DLD1 (cell line): ENCODE results near the gene ZNF474.

Experiments
- in situ Hi-C: cut with HindIII; loops from 2 replicates; pipeline ENCODE4 v1.10.0; 2017; ENCODE audit warnings: low sequenced_read_pairs

ZNF474 gene

GRCh38 chr5:122152266-122152900 lies 23.0 kb downstream of the ZNF474 start:
- in situ Hi-C loops = no loop called here

GRCh38 chr5:122153230-122153629 lies 23.9 kb downstream of the ZNF474 start:
- in situ Hi-C loops = no loop called here

- in situ Hi-C loops = no loop called here
Measured at GRCh38 chr5:122153774-122154173, 24.4 kb downstream of the ZNF474 start.

DNA sequence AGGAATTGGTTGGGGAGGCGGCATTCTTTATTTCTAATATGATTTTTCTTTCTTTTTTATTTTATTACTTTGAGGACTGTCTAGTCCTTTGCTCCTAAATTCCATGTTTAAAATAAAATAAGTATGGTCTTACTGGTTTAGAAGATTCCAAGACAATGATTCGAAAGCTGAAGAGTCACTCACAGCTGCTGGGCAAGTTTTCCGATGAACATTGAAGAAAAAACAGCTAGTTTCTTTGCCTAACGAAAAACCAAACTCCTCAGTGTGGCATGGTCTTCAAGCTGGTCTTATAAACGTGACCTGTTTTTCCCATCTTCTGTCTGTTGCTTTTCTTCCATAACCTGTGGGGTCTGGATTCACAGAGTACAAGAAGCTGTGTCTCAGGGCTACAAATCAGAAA lies 25.1 kb downstream of the ZNF474 start:
- in situ Hi-C loops = no loop called here

GRCh38 chr5:122154910-122155309 lies 25.6 kb downstream of the ZNF474 start:
- in situ Hi-C loops = no loop called here

DNA sequence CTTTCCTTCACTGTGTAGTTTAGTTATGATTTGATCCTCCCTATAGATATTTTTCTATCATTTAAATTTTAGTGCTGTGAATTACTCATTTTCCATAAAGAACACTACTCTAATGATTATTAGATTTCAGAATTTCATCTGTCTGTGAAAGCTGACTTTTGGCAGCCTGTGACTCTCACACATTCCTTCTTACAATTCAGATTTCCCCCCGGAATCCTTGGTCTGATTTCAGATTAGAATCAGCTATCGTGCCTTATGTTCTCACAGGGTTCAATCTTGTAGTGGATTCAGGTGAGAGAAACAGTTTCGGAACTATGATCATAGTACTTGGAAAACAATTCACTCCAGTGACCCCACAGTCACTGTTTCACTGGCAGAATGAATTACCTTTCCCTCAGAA lies 26.2 kb downstream of the ZNF474 start:
- in situ Hi-C loops = no loop called here

DNA sequence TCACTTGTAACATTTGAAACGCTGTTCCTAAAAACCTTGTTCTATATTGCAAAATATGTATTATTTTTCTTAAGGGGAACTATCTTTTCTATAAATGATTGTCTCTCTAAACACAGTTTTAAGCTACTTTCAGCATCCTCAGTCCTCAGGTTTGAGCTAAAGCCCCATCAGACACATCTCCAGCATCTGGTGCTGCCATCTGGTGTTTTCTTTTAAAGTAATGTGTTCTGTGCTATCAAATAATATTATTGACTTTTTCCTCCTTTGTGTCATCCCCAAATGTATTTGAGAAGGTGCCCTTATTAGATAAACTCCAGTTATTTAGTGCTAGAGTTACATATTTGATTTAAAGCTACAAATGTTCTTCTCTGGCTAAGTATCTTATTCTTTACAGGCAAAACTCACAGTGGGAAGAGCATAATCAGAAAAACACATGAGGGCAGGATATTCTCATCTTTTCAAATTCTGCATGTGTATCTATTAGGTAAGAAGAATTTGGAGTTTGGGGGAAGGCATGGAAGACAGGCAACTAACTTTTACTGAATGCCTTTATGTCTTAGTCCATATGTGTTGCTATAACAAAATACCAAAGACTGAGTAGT lies 27.5 kb downstream of the ZNF474 start:
- in situ Hi-C loops = no loop called here

DNA sequence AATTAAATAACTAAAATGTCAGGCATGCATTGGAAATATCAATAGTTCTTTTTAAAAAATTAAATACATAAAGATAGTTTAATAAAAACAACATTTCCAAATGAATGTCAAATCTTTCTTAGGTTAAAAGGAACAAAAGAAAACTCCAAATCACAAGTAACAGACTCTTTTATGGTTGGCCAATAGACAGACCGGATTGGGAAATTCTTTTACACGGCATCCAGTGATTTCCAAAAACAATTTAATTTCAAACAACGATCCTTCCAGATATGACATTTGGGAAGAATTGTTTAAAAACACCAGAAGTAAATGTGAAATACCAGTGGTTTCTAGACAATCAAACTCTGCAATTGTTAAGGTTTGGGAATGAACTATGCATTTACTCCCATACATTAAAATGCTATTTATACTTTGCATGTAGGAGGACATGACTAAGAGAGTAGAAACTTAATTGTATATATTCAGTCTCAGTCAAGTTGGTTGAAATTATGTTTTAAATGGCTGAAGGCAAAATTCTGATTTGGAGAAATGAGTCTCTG lies 32.8 kb downstream of the ZNF474 start:
- in situ Hi-C loops = no loop called here

DNA sequence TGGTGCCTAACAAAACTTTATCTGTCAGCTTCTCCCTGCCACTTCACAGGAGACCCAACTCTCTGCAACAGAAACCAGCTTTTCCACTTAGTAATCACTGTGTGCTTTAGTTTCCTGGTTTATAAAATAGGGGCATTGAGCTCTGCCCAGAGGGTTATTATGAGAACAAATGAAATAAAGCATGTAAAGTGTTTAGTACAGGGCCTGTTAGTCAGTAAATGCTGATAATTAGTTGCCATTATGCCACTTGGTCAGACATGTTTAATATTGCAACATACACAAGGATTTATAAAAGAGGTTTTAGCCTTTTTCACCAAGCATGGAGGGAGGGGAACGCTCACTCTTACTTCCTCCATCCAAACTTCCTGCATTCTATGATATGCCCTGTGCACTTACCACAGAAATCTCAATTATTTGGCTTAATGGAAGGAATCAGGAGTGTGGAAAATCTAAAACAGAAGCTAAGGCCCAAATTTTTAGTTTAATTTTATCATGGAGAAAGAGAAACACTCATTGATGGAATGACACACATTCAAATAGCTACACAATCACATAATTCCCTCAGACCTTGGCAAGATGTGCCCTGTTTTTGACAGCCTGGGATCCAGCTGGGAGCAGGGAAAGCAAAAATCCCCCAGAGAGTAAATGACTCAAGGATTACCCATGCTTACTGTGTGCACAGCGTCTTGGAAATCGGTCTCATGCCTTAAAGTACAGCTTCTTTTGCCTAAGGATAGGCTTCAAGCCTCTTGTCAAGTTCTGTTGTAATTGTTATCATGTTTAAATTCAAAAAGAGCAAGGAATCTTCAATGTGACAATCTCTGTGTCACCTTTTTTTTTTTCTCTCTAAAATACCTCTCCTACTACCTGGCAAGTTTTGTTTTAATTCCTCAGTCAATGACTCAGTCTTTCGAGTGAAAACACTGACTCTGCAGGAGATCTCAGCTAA lies 34.0 kb downstream of the ZNF474 start:
- in situ Hi-C loops = no loop called here

- in situ Hi-C loops = no loop called here
Measured at GRCh38 chr5:122164070-122164435, 34.7 kb downstream of the ZNF474 start.

GRCh38 chr5:122164831-122165558 lies 35.6 kb downstream of the ZNF474 start:
- in situ Hi-C loops = no loop called here

GRCh38 chr5:122165559-122166078 lies 36.3 kb downstream of the ZNF474 start:
- in situ Hi-C loops = no loop called here

- in situ Hi-C loops = no loop called here
Measured at GRCh38 chr5:122169350-122170103, 40.2 kb downstream of the ZNF474 start.

DNA sequence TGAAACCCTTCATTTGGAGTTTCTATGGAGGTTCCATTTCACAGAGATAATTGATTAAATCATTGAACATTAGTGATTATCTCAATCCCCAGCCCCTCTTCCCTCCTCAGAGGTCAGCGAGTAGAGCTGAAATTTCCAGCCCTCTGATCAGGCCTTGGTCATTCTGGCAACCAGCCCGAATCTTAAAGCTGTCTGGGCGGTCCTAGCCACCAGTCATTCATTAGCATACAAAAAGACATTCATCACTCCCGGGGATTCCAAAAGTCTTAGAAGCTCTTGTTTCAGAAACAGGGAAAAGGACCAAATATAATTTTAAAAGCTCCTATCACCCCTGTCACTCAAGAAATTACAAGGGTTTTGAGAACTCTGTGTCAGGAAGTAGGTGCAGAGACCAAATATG lies 41.3 kb downstream of the ZNF474 start:
- in situ Hi-C loops = no loop called here

DNA sequence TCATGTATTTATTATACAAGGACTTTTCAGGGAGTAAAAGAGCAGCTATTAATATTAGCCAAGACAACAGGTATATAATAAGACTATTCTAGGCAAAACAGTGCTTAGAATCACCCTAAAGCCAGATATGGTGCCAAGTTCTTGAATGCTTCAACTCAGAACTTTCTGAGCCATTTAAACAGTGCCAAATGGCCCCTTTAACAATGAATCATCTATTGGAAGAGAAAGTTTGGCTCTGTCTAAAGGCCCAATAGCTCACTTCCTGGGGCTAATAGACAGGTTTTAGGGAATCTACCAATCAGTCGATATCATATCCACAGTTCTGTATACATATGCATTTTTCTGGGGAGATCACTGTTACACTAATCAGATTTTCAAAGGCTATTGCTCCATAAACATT lies 42.9 kb downstream of the ZNF474 start:
- in situ Hi-C loops = no loop called here

GRCh38 chr5:122173474-122174415 lies 44.4 kb downstream of the ZNF474 start:
- in situ Hi-C loops = no loop called here

- in situ Hi-C loops = loop anchor here (25.0 kb wide), 1 partner anchor 237 kb away; no protein-coding TSS in a partner anchor
Measured at GRCh38 chr5:122175091-122175490, 45.7 kb downstream of the ZNF474 start.

- in situ Hi-C loops = loop anchor here (25.0 kb wide), 1 partner anchor 236 kb away; no protein-coding TSS in a partner anchor
Measured at GRCh38 chr5:122175852-122176251, 46.5 kb downstream of the ZNF474 start.

DNA sequence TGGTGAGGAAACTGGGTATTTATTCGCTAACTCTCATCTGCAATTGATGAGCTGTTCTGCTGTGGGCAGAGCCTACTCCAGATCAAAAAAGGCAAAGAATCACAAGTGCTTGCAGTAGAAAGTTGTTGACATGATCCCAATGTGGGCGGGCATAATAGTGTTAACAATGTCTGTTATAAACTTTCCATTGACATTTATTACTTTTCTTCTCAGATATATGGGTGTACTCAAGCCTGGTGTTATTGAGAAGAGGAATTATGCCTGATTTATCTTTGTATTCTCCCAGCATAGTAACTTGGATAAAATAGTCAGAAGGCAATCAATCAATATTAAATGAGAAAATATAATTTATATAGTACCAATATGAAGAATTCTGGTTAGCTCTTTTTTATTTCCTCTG lies 47.8 kb downstream of the ZNF474 start:
- in situ Hi-C loops = loop anchor here (25.0 kb wide), 1 partner anchor 235 kb away; no protein-coding TSS in a partner anchor
